K562 (cell line): ENCODE results near the gene CDT1. TPM values are rescaled to one million over a fixed set of nuclear protein-coding genes. Genes with fewer than 3 reads are reported as not detected.

Source experiments
- CHD2 ChIP-seq: IDR thresholded peaks from 2 replicates; pipeline ENCODE4 v1.6.1; 2011; ENCODE audit warnings: low read depth, low read length
- CREB3 ChIP-seq: fragments of 450-650 bp; conservative IDR thresholded peaks from 2 replicates; pipeline ENCODE4 v1.6.1; 2016; ENCODE audit warnings: missing genetic modification characterization, low read depth, mild to moderate bottlenecking, missing compliant biosample characterization, moderate library complexity
- CXXC5 ChIP-seq: fragments of 250-450 bp; sonication (Bioruptor Pico); IDR thresholded peaks from 2 replicates; pipeline ENCODE4 v1.8.0; 2022; ENCODE audit warnings: inconsistent platforms, mild to moderate bottlenecking, moderate library complexity
- DNMT1 ChIP-seq: fragments of 450-650 bp; IDR thresholded peaks from 2 replicates; pipeline ENCODE4 v1.6.1; 2016; ENCODE audit warnings: antibody characterized with exemption, mild to moderate bottlenecking
- ELK3 ChIP-seq: fragments of 450-650 bp; formaldehyde crosslinking; IDR thresholded peaks from 2 replicates; pipeline ENCODE4 v1.4.0; 2020; ENCODE audit warnings: mild to moderate bottlenecking
- GABPA ChIP-seq: fragments of 200-800 bp; sonication (Bioruptor generic); conservative IDR thresholded peaks from 2 replicates; pipeline ENCODE4 v1.6.1; 2016; ENCODE audit warnings: low read depth, missing genetic modification characterization, missing compliant biosample characterization
- KAT8 ChIP-seq: fragments of 450-650 bp; IDR thresholded peaks from 2 replicates; pipeline ENCODE4 v1.6.1; 2016; ENCODE audit warnings: low read depth, mild to moderate bottlenecking
- NCOA1 ChIP-seq: fragments of 450-650 bp; IDR thresholded peaks from 2 replicates; pipeline ENCODE4 v1.6.1; 2016; ENCODE audit warnings: low read depth
- PHTF2 ChIP-seq: fragments of 250-450 bp; sonication (Bioruptor Pico); IDR thresholded peaks from 2 replicates; pipeline ENCODE4 v1.5.0; 2021; ENCODE audit warnings: mild to moderate bottlenecking
- SMAD3 ChIP-seq: fragments of 450-650 bp; formaldehyde crosslinking; conservative IDR thresholded peaks from 2 replicates; pipeline ENCODE4 v1.4.0; 2020; ENCODE audit warnings: mild to moderate bottlenecking
- SMARCA4 ChIP-seq: fragments of 450-650 bp; IDR thresholded peaks from 2 replicates; pipeline ENCODE4 v1.6.1; 2016
- SREBF2 ChIP-seq: sonication (generic); formaldehyde crosslinking; IDR thresholded peaks from 2 replicates; pipeline ENCODE4 v1.4.0; 2020; ENCODE audit warnings: mild to moderate bottlenecking, missing genetic modification reagents
- TAF1 ChIP-seq: IDR thresholded peaks from 2 replicates; pipeline ENCODE4 v1.6.1; 2011; ENCODE audit warnings: mild to moderate bottlenecking, low read length, moderate library complexity; ENCODE audit not compliant: insufficient read depth, control insufficient read depth, severe bottlenecking; ENCODE audit errors: extremely low read depth
- TGIF2 ChIP-seq: sonication (generic); formaldehyde crosslinking; IDR thresholded peaks from 2 replicates; pipeline ENCODE4 v1.8.1; 2022; ENCODE audit warnings: mild to moderate bottlenecking, missing genetic modification reagents, moderate library complexity
- THRB ChIP-seq: fragments of 450-650 bp; formaldehyde crosslinking; conservative IDR thresholded peaks from 2 replicates; pipeline ENCODE4 v1.4.0; 2022; ENCODE audit warnings: mild to moderate bottlenecking, missing genetic modification characterization
- ZNF24 ChIP-seq: fragments of 450-650 bp; IDR thresholded peaks from 2 replicates; pipeline ENCODE4 v1.6.1; 2016
- ZNF395 ChIP-seq: fragments of 200-800 bp; sonication (Bioruptor generic); IDR thresholded peaks from 2 replicates; pipeline ENCODE4 v1.6.1; 2017; ENCODE audit warnings: missing genetic modification characterization, missing compliant biosample characterization
- polyA plus RNA-seq, 8 experiments: library from polyadenylated mRNA; depleted of rRNA in 4 of 8; stranded (reverse) in 5 of 8; unstranded in 3 of 8; fragments of >200 nt; fragmentation: Nextera tagmentation in 2 of 8; fragmentation: Illumina TruSeq in 1 of 8; extraction: Ambion mirVana in 2 of 8; extraction: Trizol in 1 of 8; gene quantifications; 2 replicates each; pipeline versions ENCODE4 v1.2.1 to v1.2.3, GENCODE V29; 2011 to 2014; ENCODE audit warnings: inconsistent platforms in 1 of 8, missing spikeins in 1 of 8
- total RNA-seq, 7 experiments: library from RNA; depleted of rRNA in 6 of 7; stranded (reverse); fragments of >200 nt in 6 of 7; fragmentation: Illumina TruSeq in 2 of 7; extraction: Trizol in 2 of 7; gene quantifications; 2 replicates each; pipeline versions ENCODE4 v1.2.1 to v1.2.3, GENCODE V29; 2011 to 2021; ENCODE audit warnings: low replicate concordance in 1 of 7
- TF ChIP-seq, protein P1 (sequence below): fragments of 450-650 bp; IDR thresholded peaks from 2 replicates; pipeline ENCODE4 v1.6.1; 2016; ENCODE audit warnings: antibody characterized with exemption
- TF ChIP-seq, protein P2 (sequence below): fragments of 450-650 bp; formaldehyde crosslinking; IDR thresholded peaks from 2 replicates; pipeline ENCODE4 v1.4.0; 2022; ENCODE audit warnings: mild to moderate bottlenecking, moderate library complexity
- TF ChIP-seq, protein P3 (sequence below): fragments of 250-450 bp; sonication (Bioruptor Pico); IDR thresholded peaks from 2 replicates; pipeline ENCODE4 v1.6.1; 2021; ENCODE audit warnings: mild to moderate bottlenecking

Gene CDT1
- total and polyA plus RNA-seq, 9 of the 15 experiments (the other 6 are each of a cell fraction or from before 2014, with no cell fraction given): 0.92 to 178 (median 14.2) TPM

- TF ChIP-seq CREB3 (tag) (no peak), ZNF24 (no peak), SMAD3 (CRISPR knock-in tag) (no peak), SREBF2 (CRISPR knock-in tag) (no peak), CHD2 (no peak), KAT8 (no peak), PHTF2 (CRISPR knock-in tag) (no peak), TGIF2 (CRISPR knock-in tag) (no peak), GABPA (tag) (peak; percentile 41; the same call in 1 of the 2 replicates), DNMT1 (no peak), CXXC5 (CRISPR knock-in tag) (peak; percentile 12), TAF1 (peak; percentile 53), ELK3 (CRISPR knock-in tag) (no peak), NCOA1 (no peak), THRB (CRISPR knock-in tag) (0 out of 2 replicates have a peak, but pooled peaks have one; percentile 44), ZNF395 (CRISPR knock-in tag) (0 out of 2 replicates have a peak, but pooled peaks have one; percentile 42), SMARCA4 (no peak)
- TF ChIP-seq, protein P1, sequence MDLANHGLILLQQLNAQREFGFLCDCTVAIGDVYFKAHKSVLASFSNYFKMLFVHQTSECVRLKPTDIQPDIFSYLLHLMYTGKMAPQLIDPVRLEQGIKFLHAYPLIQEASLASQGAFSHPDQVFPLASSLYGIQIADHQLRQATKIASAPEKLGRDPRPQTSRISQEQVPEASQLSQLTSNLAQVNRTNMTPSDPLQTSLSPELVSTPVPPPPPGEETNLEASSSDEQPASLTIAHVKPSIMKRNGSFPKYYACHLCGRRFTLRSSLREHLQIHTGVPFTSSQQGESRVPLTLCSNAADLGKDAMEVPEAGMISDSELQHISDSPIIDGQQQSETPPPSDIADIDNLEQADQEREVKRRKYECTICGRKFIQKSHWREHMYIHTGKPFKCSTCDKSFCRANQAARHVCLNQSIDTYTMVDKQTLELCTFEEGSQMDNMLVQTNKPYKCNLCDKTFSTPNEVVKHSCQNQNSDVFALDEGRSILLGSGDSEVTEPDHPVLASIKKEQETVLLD: no peak
- TF ChIP-seq, protein P2, sequence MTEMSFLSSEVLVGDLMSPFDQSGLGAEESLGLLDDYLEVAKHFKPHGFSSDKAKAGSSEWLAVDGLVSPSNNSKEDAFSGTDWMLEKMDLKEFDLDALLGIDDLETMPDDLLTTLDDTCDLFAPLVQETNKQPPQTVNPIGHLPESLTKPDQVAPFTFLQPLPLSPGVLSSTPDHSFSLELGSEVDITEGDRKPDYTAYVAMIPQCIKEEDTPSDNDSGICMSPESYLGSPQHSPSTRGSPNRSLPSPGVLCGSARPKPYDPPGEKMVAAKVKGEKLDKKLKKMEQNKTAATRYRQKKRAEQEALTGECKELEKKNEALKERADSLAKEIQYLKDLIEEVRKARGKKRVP (CRISPR knock-in tag): 0 out of 2 replicates have a peak, but pooled peaks have one; percentile 3
- TF ChIP-seq, protein P3, sequence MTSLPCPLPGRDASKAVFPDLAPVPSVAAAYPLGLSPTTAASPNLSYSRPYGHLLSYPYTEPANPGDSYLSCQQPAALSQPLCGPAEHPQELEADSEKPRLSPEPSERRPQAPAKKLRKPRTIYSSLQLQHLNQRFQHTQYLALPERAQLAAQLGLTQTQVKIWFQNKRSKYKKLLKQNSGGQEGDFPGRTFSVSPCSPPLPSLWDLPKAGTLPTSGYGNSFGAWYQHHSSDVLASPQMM (CRISPR knock-in tag): no peak
Observed at GRCh38 chr16:88784074-88784855, 19.3 kb upstream of the CDT1 start (continued).
